Glomerular visceral epithelial cell (primary cell): ENCODE results near the gene KIF21B.

Experiments
- DNase-seq: peaks from one replicate; pipeline ENCODE4 v3.0.0-alpha.2; 2016; ENCODE audit errors: extremely low spot score

Gene KIF21B

GRCh38 chr1:201019321-201019977, 4.1 kb downstream of the KIF21B start:
- DNase-seq: peak; percentile 84

- DNase-seq: no peak
These were observed 5.7 kb downstream of the KIF21B start for GRCh38 chr1:201017828-201018163.

DNA sequence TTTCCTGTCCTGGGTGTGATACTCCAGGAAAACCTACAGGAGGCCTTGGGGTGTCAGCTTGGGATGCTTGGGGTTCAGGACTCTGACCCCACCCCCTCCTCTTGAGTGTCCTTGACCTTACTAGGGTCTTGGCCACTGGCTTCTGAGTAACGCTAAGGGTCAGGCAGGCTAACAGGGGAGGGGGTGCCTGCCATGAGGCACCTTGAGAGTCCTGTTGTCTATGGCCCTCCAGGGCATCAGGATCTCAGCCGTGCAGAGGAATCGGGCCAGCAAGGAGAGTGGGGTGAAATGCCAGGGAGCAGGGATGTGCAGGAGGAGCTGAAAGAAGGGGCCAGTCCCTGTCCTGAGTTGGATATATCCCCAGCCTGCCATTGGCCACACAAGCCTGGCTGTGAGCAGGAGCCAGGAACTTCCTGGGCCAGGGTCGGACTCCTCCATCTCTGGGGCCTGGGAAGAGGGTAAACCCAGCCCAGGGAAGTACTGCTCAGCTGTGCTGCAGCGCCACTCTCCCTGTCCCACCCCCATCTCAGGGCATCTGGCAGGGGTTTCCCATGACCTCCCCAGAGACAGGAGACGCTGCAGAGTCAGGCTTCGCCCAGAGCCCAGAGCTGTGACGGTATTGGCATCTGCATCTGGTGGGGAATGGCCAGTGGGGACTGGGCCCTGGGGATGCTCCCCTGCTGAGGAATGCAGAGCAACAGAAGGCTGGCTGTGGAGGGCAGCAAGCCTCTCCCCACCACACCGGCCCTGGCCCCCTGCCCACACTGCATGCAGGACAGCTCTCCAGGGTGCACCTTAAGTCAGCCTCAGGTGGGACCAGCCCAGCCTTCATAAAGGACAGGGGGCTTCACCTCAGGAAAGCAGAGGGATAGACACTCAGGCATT, 6.3 kb downstream of the KIF21B start:
- no peak for DNase-seq

GRCh38 chr1:201016211-201016651, 7.3 kb downstream of the KIF21B start:
- DNase-seq: peak; percentile 55

- peak; percentile 20 for DNase-seq
These were observed 7.9 kb downstream of the KIF21B start for GRCh38 chr1:201015551-201016091.

DNA sequence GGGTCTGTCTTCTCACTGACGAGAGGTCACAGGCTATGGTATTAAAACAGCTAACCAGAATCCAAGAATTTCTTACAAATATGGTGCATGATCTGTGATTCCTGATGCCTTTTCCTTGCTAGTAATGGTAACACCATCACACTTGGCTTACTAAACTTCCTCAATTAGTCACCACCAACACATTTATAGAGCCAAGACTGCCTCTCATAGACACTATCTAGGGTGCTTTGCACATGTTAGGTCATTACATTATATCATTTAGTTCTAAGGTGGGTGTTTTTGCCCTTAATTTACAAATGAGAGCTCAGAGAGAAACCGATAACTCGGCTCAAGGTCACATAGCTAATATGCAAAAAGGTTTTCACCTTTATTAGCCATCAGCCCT, 8.7 kb downstream of the KIF21B start:
- no peak for DNase-seq

GRCh38 chr1:201013991-201014815, 9.3 kb downstream of the KIF21B start:
- DNase-seq: no peak

- DNase-seq: no peak
These were observed 10.5 kb downstream of the KIF21B start for GRCh38 chr1:201013031-201013485.

DNA sequence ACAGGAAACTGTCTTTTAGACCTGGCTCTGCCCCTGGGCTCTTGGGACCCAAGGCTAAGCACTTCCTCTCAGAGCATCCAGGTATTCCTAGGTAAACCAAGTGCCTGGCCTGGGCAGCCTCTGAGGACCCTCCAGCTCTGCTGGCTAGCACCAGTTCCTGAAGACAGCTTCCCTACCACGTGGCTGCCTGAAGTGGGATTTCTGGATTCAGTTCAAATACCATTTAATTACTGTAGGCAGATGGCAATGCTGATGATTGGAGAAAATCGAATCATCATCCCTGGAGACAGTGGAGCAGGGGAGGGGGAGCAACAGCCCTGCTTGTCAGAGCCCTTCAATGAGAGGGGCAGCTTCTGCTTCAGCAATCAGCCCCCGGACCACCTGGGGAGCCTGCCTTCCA, 11.9 kb downstream of the KIF21B start:
- DNase-seq: no peak

DNA sequence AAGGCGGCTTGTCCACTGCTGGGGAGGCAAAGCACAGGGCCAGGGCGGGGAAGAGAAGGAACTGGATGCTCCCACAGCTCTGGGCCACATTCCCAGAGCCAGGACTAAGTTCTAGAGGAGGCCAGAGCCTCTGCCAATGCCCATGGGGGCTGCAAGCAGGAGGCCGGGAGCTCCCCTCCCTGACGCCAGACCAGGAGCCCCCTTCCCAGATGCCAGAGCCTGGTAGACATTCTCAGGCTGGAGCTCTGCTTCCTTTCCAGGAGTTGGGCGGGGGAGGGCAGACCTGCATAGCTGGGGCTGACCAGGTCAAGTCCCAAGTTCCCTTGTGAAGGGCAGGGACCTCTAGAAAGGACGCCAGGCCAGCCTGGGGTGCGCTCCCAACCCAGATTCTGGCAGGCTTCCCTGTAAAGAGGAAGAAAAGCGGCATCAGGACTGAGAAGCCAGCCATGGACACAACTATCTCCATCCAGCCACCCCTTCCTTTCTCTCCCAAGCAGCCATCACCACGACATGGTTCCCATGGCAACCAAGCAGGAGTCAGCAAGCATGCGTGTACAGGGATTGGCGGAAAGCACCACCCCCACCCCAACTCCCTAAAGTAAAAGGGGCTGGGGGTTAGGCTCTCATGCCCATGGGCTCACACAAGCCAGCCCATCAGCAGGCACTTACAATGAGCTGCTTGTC, 13.4 kb downstream of the KIF21B start:
- no peak for DNase-seq

- DNase-seq: no peak
These were observed 14.7 kb downstream of the KIF21B start for GRCh38 chr1:201008666-201009360.

- no peak for DNase-seq
These were observed 16.0 kb downstream of the KIF21B start for GRCh38 chr1:201007481-201007880.

DNA sequence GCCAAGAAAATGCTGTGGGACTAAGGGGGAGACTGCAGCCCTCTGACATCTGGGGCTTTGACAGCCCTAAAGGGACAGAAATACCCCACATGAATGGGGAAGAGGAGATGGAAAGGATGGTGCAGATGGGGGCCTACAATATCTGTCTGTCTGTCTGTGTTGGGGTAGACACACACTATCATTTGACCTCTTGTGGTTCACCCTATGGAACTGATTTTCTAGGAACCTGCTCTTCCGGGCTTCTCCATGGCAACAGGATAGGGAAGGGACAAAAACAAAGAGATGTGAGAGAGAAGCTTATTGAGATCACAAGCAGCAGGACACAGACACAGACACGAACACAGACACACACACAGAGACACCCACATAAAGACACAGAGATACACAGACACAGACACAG, 17.1 kb downstream of the KIF21B start:
- DNase-seq: no peak

DNA sequence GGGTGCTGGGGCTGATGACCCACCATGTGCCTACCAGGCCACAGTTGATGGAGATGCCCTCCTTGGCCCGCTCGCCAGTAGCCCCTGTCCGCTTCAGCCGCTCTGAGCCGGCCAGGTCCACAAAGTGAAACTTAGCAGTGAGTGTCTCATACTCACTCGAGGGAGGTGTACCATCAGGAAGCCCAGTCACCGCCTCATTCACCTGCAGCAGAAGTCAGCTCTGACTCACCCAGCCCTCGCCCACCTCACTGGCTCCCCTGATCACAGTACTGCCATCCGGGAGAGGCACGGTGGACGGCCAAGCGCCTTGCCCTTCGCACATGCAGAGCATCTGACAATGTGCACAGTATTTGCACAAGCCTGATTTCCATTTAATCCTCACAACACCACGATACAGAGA, 18.8 kb downstream of the KIF21B start:
- DNase-seq: no peak

DNA sequence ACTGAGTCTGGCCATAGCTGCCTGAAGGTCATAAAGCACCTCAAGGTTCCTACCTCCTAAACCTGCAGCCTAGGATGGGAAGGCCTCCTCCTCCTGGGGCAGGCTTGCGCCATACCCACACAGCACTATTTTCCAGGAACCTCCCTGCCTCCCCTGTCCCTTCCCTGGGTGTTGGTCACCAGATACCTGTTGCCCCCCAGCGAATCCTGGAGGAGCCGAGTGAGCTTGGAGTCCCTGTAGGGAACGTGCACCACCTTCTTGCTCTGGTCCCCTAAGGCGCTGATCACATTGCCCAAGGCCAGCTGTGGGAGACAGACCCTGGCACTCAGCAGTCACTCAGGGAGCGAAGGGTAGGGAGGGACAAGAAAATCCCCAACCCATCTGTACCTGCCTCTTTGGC, 19.4 kb downstream of the KIF21B start:
- no peak for DNase-seq

- DNase-seq: no peak
These were observed 21.0 kb downstream of the KIF21B start for GRCh38 chr1:201002510-201002909.

- no peak for DNase-seq
These were observed 21.6 kb downstream of the KIF21B start for GRCh38 chr1:201001962-201002361.

DNA sequence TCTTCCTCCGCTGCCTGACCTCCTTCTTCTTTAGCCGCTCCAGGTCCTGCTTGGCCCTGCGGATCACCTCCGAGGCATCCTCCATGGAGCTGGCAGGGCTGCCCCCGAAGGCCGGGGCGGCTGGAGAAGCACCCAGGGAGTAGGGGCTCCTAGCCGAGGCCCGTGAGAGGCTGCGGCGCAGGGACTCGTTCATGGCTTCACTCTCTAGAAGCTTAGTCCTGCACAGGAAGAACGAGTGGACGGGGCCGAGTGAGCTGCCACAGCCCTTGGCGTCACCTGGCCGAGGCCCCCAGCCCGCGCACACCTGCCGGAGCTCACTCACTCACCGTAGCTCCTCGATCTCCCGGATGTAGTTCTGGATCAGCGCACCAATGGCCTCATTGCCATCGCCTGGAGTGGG, 23.1 kb downstream of the KIF21B start:
- DNase-seq: no peak

DNA sequence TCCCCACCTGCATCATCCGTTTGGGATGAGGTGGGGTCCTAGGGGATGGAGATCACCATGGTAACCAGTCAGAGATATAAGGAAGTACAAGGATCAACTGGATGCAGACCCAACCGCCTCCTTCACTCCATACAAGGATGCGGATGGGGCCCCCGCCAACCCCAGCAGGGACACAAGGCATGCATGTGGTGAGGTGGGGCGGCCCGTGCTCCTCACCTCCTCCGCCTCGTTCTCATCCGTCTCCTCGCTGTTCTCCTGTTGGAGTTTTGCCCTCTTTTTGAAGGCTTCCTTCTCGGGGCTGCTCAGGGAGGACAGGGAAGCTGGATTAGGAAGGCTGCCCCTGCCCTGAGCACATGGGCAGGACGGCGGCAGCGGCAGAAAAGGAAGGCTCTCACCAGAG, 23.8 kb downstream of the KIF21B start:
- DNase-seq: no peak

GRCh38 chr1:200998323-200998722, 25.2 kb downstream of the KIF21B start:
- no peak for DNase-seq
